ENCODE measurements around the gene IQSEC3. TPM values are rescaled to one million over a fixed set of nuclear protein-coding genes. Genes with fewer than 3 reads are reported as not detected.

IQSEC3 gene
- total and polyA plus RNA-seq, 2 experiments from 2014 or later = 0.70 to 2.7 TPM

DNA sequence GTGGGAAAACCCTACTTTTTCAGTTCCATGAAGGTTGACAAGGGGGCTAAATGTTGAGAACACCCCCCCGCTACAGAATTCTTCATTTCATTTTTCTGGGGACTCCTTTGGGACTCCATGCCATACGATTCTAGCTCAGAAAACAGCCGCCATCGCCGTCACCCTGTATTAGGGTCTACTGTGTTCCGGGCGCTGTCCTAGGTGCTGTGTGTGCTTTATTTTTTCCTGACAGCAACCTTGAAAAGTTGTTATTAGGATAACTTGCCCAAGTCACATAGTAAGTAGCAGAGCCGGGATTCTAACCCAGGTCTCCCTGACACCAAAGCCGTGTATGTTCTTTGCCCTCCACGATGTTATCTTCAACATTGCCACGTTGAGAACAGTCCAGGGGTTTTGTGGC is 55.1 kb downstream of the IQSEC3 start:
- H3K79me2 ChIP-seq = no peaks in the 10 kb centered on the region
- no peak overlapping the region for H2AFZ ChIP-seq
- peaks cover 3% of the 10 kb centered on the region for H3K27me3 ChIP-seq
- no peak for DNase-seq (ENCODE audit: low spot score)
- no peaks in the 10 kb centered on the region for H3K9me3 ChIP-seq (ENCODE audit: low read depth)
- no peaks in the 10 kb centered on the region for H4K20me1 ChIP-seq (ENCODE audit: insufficient read depth, poor library complexity, severe bottlenecking)
- H3K4me3 ChIP-seq = no peak overlapping the region
- no peak overlapping the region for H3K4me2 ChIP-seq
- TF ChIP-seq EZH2 (IDR thresholded peaks at IDR 0.05; ENCODE audit: borderline replicate concordance) (no peak), EZH2phosphoT487 (IDR thresholded peaks at IDR 0.05; ENCODE audit: low read depth, severe bottlenecking, unreplicated experiment) (no peak)
- TF ChIP-seq, protein P1, sequence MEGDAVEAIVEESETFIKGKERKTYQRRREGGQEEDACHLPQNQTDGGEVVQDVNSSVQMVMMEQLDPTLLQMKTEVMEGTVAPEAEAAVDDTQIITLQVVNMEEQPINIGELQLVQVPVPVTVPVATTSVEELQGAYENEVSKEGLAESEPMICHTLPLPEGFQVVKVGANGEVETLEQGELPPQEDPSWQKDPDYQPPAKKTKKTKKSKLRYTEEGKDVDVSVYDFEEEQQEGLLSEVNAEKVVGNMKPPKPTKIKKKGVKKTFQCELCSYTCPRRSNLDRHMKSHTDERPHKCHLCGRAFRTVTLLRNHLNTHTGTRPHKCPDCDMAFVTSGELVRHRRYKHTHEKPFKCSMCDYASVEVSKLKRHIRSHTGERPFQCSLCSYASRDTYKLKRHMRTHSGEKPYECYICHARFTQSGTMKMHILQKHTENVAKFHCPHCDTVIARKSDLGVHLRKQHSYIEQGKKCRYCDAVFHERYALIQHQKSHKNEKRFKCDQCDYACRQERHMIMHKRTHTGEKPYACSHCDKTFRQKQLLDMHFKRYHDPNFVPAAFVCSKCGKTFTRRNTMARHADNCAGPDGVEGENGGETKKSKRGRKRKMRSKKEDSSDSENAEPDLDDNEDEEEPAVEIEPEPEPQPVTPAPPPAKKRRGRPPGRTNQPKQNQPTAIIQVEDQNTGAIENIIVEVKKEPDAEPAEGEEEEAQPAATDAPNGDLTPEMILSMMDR (IDR thresholded peaks at IDR 0.05; ENCODE audit: poor library complexity) = no peak
- WGBS (ENCODE audit: low lambda C conversion rate, missing lambda C conversion rate) = 80% methylated on average over 11 of the region's 11 CpGs
- H3K9me2 ChIP-seq (replicated peaks; ENCODE audit: insufficient read depth) = no peaks in the 10 kb centered on the region
- no peak overlapping the region for H3K27ac ChIP-seq
- H3K36me3 ChIP-seq (replicated peaks; ENCODE audit: insufficient read depth, low read depth) = no peaks in the 10 kb centered on the region
- H3K4me1 ChIP-seq (ENCODE audit: insufficient read depth) = no peaks in the 10 kb centered on the region

DNA sequence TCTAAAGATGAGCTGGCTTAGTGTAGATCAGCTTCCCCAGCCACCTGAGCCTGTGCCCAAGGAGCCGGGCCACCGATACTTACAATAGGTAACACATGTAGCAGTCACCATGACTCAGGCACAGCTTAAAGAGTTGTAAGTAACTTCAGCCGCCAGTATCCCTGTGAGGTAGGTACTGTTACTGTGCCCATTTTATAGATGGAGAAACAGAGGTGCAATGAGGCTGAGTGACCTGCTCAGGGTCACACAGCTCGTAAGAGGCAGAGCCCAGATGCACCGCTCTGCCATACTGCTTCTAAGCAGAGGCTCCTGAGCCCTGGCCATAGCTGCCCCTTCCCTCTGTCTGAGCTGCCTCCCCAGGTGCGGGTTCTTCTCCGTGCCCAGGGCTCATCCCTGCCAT is 58.5 kb downstream of the IQSEC3 start:
- H2AFZ ChIP-seq = no peak overlapping the region
- TF ChIP-seq EZH2 (IDR thresholded peaks at IDR 0.05; ENCODE audit: borderline replicate concordance) (no peak), EZH2phosphoT487 (IDR thresholded peaks at IDR 0.05; ENCODE audit: low read depth, severe bottlenecking, unreplicated experiment) (no peak)
- TF ChIP-seq, protein P1 (IDR thresholded peaks at IDR 0.05; ENCODE audit: poor library complexity) = no peak
- WGBS (ENCODE audit: low lambda C conversion rate, missing lambda C conversion rate) = 92% methylated on average over 6 of the region's 7 CpGs
- no peaks in the 10 kb centered on the region for H3K27me3 ChIP-seq
- no peak overlapping the region for H3K4me2 ChIP-seq
- DNase-seq (ENCODE audit: low spot score) = no peak
- H3K9me2 ChIP-seq (replicated peaks; ENCODE audit: insufficient read depth) = no peaks in the 10 kb centered on the region
- no peaks in the 10 kb centered on the region for H3K4me1 ChIP-seq (ENCODE audit: insufficient read depth)
- no peak overlapping the region for H3K27ac ChIP-seq
- no peak overlapping the region for H3K4me3 ChIP-seq
- no peaks in the 10 kb centered on the region for H4K20me1 ChIP-seq (ENCODE audit: insufficient read depth, poor library complexity, severe bottlenecking)
- H3K79me2 ChIP-seq = no peaks in the 10 kb centered on the region
- no peaks in the 10 kb centered on the region for H3K36me3 ChIP-seq (replicated peaks; ENCODE audit: insufficient read depth, low read depth)
- H3K9me3 ChIP-seq (ENCODE audit: low read depth) = no peaks in the 10 kb centered on the region

DNA sequence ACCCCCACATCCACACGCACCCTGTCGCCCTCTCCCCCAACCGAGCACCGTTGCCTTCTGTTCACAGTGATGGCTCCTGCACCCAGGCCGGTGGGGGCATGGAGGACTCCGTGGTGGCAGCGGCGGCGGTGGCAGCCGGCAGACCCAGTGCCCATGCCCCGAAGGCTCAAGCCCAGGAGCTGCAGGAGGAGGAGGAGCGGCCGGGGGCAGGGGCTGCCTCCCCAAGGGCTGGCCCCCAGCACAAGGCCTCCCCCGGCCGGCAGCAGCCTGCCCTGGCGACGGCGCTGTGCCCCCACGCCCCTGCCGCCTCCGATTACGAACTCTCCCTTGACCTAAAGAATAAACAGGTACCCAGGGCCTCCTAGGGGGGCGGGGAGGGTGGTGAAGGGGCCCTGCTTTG is 59.0 kb downstream of the IQSEC3 start:
- Histone ChIP-seq H4K20me1 (ENCODE audit: insufficient read depth, poor library complexity, severe bottlenecking) (no peaks in the 10 kb centered on the region), H3K4me2 (no peak overlapping the region), H3K27me3 (no peaks in the 10 kb centered on the region), H3K79me2 (no peaks in the 10 kb centered on the region), H3K9me2 (replicated peaks; ENCODE audit: insufficient read depth) (no peaks in the 10 kb centered on the region), H3K4me3 (no peak overlapping the region), H3K36me3 (replicated peaks; ENCODE audit: insufficient read depth, low read depth) (no peaks in the 10 kb centered on the region), H3K9me3 (ENCODE audit: low read depth) (no peaks in the 10 kb centered on the region), H3K4me1 (ENCODE audit: insufficient read depth) (no peaks in the 10 kb centered on the region), H2AFZ (no peak overlapping the region), H3K27ac (no peak overlapping the region)
- WGBS (ENCODE audit: low lambda C conversion rate, missing lambda C conversion rate) = 83% methylated on average over 12 of the region's 23 CpGs
- DNase-seq (ENCODE audit: low spot score) = no peak
- TF ChIP-seq EZH2phosphoT487 (IDR thresholded peaks at IDR 0.05; ENCODE audit: low read depth, severe bottlenecking, unreplicated experiment) = no peak
- no peak for TF ChIP-seq EZH2 (IDR thresholded peaks at IDR 0.05; ENCODE audit: borderline replicate concordance)
- TF ChIP-seq, protein P1 (IDR thresholded peaks at IDR 0.05; ENCODE audit: poor library complexity) = no peak

DNA sequence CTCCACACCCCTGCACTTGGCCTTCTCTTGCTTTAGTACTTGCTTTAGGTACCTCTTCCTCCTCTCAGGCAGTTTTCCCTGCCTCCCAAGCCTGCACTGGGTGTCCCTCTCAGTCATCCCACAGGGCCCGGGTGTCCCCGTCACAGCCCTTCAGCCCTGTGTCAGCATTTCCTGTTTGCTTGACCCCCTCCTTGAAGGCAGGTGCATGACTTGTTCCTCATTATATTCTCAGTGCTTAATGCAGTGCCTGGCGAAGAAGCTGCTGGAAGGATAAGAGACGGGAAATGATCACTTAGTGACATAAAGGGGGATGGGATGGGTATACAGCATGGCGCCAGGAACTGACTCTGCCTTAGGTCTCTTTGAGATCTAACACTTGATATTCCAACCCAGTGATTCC is 61.5 kb downstream of the IQSEC3 start:
- H3K9me3 ChIP-seq (ENCODE audit: low read depth) = no peaks in the 10 kb centered on the region
- no peaks in the 10 kb centered on the region for H3K79me2 ChIP-seq
- DNase-seq (ENCODE audit: low spot score) = no peak
- TF ChIP-seq, protein P1 (IDR thresholded peaks at IDR 0.05; ENCODE audit: poor library complexity) = no peak
- TF ChIP-seq EZH2phosphoT487 (IDR thresholded peaks at IDR 0.05; ENCODE audit: low read depth, severe bottlenecking, unreplicated experiment) (no peak), EZH2 (IDR thresholded peaks at IDR 0.05; ENCODE audit: borderline replicate concordance) (no peak)
- H3K27ac ChIP-seq = no peak overlapping the region
- H3K36me3 ChIP-seq (replicated peaks; ENCODE audit: insufficient read depth, low read depth) = no peaks in the 10 kb centered on the region
- no peaks in the 10 kb centered on the region for H3K4me1 ChIP-seq (ENCODE audit: insufficient read depth)
- H3K27me3 ChIP-seq = no peaks in the 10 kb centered on the region
- no peak overlapping the region for H2AFZ ChIP-seq
- no peaks in the 10 kb centered on the region for H3K9me2 ChIP-seq (replicated peaks; ENCODE audit: insufficient read depth)
- no peak overlapping the region for H3K4me2 ChIP-seq
- 88% methylated on average over 5 of the region's 5 CpGs for WGBS (ENCODE audit: low lambda C conversion rate, missing lambda C conversion rate)
- H3K4me3 ChIP-seq = no peak overlapping the region
- no peaks in the 10 kb centered on the region for H4K20me1 ChIP-seq (ENCODE audit: insufficient read depth, poor library complexity, severe bottlenecking)
